ENCODE measurements around the gene MYPN.
"Not testable (repeated sequence)": the region's sequence is repeated elsewhere in the genome, so short reads cannot be mapped to it uniquely, and the experiment has no call there.

MYPN gene

GRCh38 chr10:68171539-68172080, 62.3 kb downstream of the MYPN start:
- no peak for DNase-seq (ENCODE audit: low read depth)

GRCh38 chr10:68172324-68172723, 63.0 kb downstream of the MYPN start:
- no peak for DNase-seq (ENCODE audit: low read depth)

- DNase-seq (ENCODE audit: low read depth): no peak
Measured at GRCh38 chr10:68175949-68176348, 66.7 kb downstream of the MYPN start.

GRCh38 chr10:68176797-68177196, 67.5 kb downstream of the MYPN start:
- DNase-seq (ENCODE audit: low read depth): no peak

- no peak for DNase-seq (ENCODE audit: low read depth)
Measured at GRCh38 chr10:68178592-68178991, 69.3 kb downstream of the MYPN start.

GRCh38 chr10:68179016-68179415, 69.7 kb downstream of the MYPN start:
- no peak for DNase-seq (ENCODE audit: low read depth)

GRCh38 chr10:68180490-68180889, 71.2 kb downstream of the MYPN start:
- DNase-seq (ENCODE audit: low read depth): no peak

- no peak for DNase-seq (ENCODE audit: low read depth)
Measured at GRCh38 chr10:68184546-68184945, 75.3 kb downstream of the MYPN start.

- no peak for DNase-seq (ENCODE audit: low read depth)
Measured at GRCh38 chr10:68185085-68185484, 75.8 kb downstream of the MYPN start.

GRCh38 chr10:68188835-68189234, 79.5 kb downstream of the MYPN start:
- DNase-seq (ENCODE audit: low read depth): no peak

GRCh38 chr10:68192113-68192512, 82.8 kb downstream of the MYPN start:
- no peak for DNase-seq (ENCODE audit: low read depth)

GRCh38 chr10:68194290-68194689, 85.0 kb downstream of the MYPN start:
- no peak for DNase-seq (ENCODE audit: low read depth)

GRCh38 chr10:68195776-68196175, 86.5 kb downstream of the MYPN start:
- DNase-seq (ENCODE audit: low read depth): not testable (repeated sequence)

- no peak for DNase-seq (ENCODE audit: low read depth)
Measured at GRCh38 chr10:68196701-68197100, 87.4 kb downstream of the MYPN start.

- no peak for DNase-seq (ENCODE audit: low read depth)
Measured at GRCh38 chr10:68202960-68203353, 93.7 kb downstream of the MYPN start.

GRCh38 chr10:68208424-68209042, 99.2 kb downstream of the MYPN start:
- DNase-seq (ENCODE audit: low read depth): no peak

- DNase-seq (ENCODE audit: low read depth): no peak
Measured at GRCh38 chr10:68211669-68212068, 102.4 kb downstream of the MYPN start.

- DNase-seq (ENCODE audit: low read depth): no peak
Measured at GRCh38 chr10:68212721-68213352, 103.5 kb downstream of the MYPN start.

- DNase-seq (ENCODE audit: low read depth): no peak
Measured at GRCh38 chr10:68218786-68219185, 109.5 kb downstream of the MYPN start.

- DNase-seq (ENCODE audit: low read depth): no peak
Measured at GRCh38 chr10:68221196-68221595, 111.9 kb downstream of the MYPN start.

- DNase-seq (ENCODE audit: low read depth): no peak
Measured at GRCh38 chr10:68222391-68222790, 113.1 kb downstream of the MYPN start.

- no peak for DNase-seq (ENCODE audit: low read depth)
Measured at GRCh38 chr10:68223535-68224165, 114.4 kb downstream of the MYPN start.

- no peak for DNase-seq (ENCODE audit: low read depth)
Measured at GRCh38 chr10:68224810-68225209, 115.5 kb downstream of the MYPN start.

Measured in stimulated activated CD8-positive, alpha-beta memory T cell treated with anti-CD3 and anti-CD28 coated beads, Interleukin-12 subunit alpha, Interleukin-12 subunit beta, amount 100 ng/mL, for 4 hours (primary cell).